Panc1 (cell line): ENCODE data around the gene DDX20. TPM values are rescaled to one million over a fixed set of nuclear protein-coding genes. Genes with fewer than 3 reads are reported as not detected.

Source experiments
- ATAC-seq: fragments of 200-7000 bp; cut with Tn5 transposase; 2 replicates; pipeline ENCODE4 v1.9.1; 2020; ENCODE audit warnings: mild to moderate bottlenecking, moderate library complexity
- BruUV-seq: library from RNA; stranded (reverse); fragments of 400-500 nt; replicated peaks from 2 replicates; lab custom pipeline; 2021; lab: Mats Ljungman, UMichigan
- CTCF ChIA-PET: fragments of 300-600 bp; sonication (Branson Sonifier 250); formaldehyde crosslinking; loops from one replicate; lab custom pipeline; 2022; ENCODE audit warnings: antibody characterized with exemption; lab: Charles Lee
- POLR2A ChIA-PET: fragments of 300-600 bp; sonication (Branson Sonifier 250); formaldehyde crosslinking; loops from one replicate; lab custom pipeline; 2022; ENCODE audit warnings: antibody characterized with exemption; lab: Charles Lee
- DNase-seq: peaks from one replicate; pipeline ENCODE4 v3.0.0-alpha.2; 2010; ENCODE audit warnings: low read depth, low spot score
- H3K27ac ChIP-seq: 2 replicates; pipeline ENCODE4 v1.5.1; 2011; ENCODE audit warnings: mild to moderate bottlenecking, low read length, inconsistent platforms
- H3K27me3 ChIP-seq: fragments of 200-500 bp; sonication (Bioruptor generic); 2 replicates; pipeline ENCODE4 v1.6.0; 2014; ENCODE audit warnings: low read length, inconsistent platforms; ENCODE audit not compliant: control insufficient read depth, insufficient read depth
- H3K36me3 ChIP-seq: fragments of 200-500 bp; sonication (Bioruptor generic); 2 replicates; pipeline ENCODE4 v1.5.1; 2014; ENCODE audit warnings: inconsistent platforms, mild to moderate bottlenecking, low read length, moderate library complexity; ENCODE audit not compliant: control insufficient read depth, insufficient read depth
- H3K4me1 ChIP-seq: 2 replicates; pipeline ENCODE4 v1.5.1; 2011; ENCODE audit warnings: inconsistent platforms, mild to moderate bottlenecking, low read length, moderate library complexity; ENCODE audit not compliant: control insufficient read depth, insufficient read depth
- H3K4me3 ChIP-seq, 2 experiments: 2 replicates each; pipeline ENCODE4 v1.5.1; 2011 to 2012; ENCODE audit warnings: low read depth in 2 of 2, low read length in 2 of 2, mild to moderate bottlenecking in 2 of 2, inconsistent platforms in 1 of 2, moderate library complexity in 1 of 2
- H3K9me3 ChIP-seq: fragments of 200-500 bp; sonication (Bioruptor generic); 2 replicates; pipeline ENCODE4 v1.5.1; 2014; ENCODE audit warnings: low read depth, mild to moderate bottlenecking, inconsistent platforms, low read length, moderate library complexity; ENCODE audit not compliant: control insufficient read depth, insufficient read depth
- POLR2AphosphoS5 ChIP-seq: IDR thresholded peaks from 2 replicates; pipeline ENCODE4 v1.6.1; 2012; ENCODE audit warnings: mild to moderate bottlenecking, low read depth, low read length, moderate library complexity
- SIN3A ChIP-seq: IDR thresholded peaks from 2 replicates; pipeline ENCODE4 v1.6.1; 2012; ENCODE audit warnings: low read depth, mild to moderate bottlenecking, low read length, moderate library complexity, borderline replicate concordance; ENCODE audit not compliant: insufficient read depth
- TCF7L2 ChIP-seq: IDR thresholded peaks from 2 replicates; pipeline ENCODE4 v1.6.1; 2011; ENCODE audit warnings: mild to moderate bottlenecking, low read depth, low read length, inconsistent platforms
- in situ Hi-C: cut with HindIII; loops from 2 replicates; pipeline ENCODE4 v1.10.0; 2016; ENCODE audit warnings: low sequenced_read_pairs, low pct_unique_long_range_greater_than_20kb
- intact Hi-C: fragments of 100-400 bp; cut with micrococcal nuclease; formaldehyde crosslinking; loops from one replicate; pipeline ENCODE4 v1.10.0; 2022; ENCODE audit not compliant: unreplicated experiment
- total RNA-seq: library from RNA; stranded (reverse); gene quantifications from one replicate; pipeline ENCODE4 v1.2.1, GENCODE V29; 2021; ENCODE audit not compliant: unreplicated experiment
- TF ChIP-seq, protein P1 (sequence below): fragments of 450-650 bp; IDR thresholded peaks from 2 replicates; pipeline ENCODE4 v1.5.1; 2017; ENCODE audit warnings: mild to moderate bottlenecking
- TF ChIP-seq, protein P2 (sequence below), 2 experiments: IDR thresholded peaks; 2 replicates each; pipeline ENCODE4 v1.6.1; 2011 to 2012; ENCODE audit warnings: low read depth in 2 of 2, control low read depth in 1 of 2, low read length in 1 of 2, mild to moderate bottlenecking in 1 of 2, moderate library complexity in 1 of 2; ENCODE audit not compliant: insufficient read depth in 1 of 2

DDX20 gene
- total RNA-seq, 1 experiment from 2014 or later = 9.1 TPM

DNA sequence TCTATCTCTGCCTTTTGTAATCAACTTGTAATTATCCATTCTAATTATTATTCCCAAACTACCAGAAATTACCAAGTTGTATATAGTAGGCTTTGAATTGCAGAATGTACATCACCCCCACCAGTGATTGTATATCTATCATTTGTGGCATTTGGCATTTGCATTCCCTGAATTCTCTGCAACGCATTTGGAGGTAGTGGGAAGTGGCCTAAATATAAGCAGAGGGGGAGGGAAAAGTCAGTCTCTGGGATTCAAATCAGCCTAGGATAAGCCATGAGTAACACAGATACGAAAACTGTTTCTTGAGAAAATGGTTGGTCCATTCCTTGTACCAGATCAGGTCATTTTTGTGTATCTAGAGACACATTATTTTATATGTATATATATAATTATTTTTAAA is 20.7 kb downstream of the DDX20 start:
- in situ Hi-C loops = no loop called here

DNA sequence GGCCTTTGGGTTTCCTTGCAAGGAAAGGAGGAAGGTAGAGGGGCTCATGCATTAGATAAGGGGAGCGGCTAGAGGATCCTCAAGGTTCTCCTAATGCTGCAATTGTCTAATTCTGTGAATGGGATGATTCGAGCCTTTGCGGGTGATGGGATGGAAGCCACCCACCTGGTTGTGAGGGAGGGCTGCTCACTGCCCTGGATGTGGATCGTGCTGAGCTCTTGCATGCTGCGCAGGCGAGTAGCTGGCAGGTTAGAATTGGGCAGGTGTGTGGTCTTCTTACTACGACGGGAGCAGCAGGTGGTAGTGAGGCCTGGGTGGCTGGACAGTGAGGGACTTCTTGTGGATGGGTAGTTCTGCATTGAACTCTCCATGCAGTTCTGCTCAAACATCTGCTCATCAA is 21.2 kb downstream of the DDX20 start:
- Histone ChIP-seq H3K27ac (no peak overlapping the region), H3K4me1 (no peaks in the 10 kb centered on the region), H3K9me3 (no peaks in the 10 kb centered on the region), H3K36me3 (no peaks in the 10 kb centered on the region), H3K4me3 (no peak overlapping the region), H3K27me3 (no peaks in the 10 kb centered on the region)
- ATAC-seq = no peak
- no peak for DNase-seq
- no TSS peak for BruUV-seq
- TF ChIP-seq SIN3A = no peak
- intact Hi-C loops = no loop called here
- POLR2A ChIA-PET = no interaction called here
- CTCF ChIA-PET = no interaction called here
- in situ Hi-C loops = no loop called here

More for the DNA sequence above, 20.7 kb downstream of the DDX20 start:
- no peak for DNase-seq
- intact Hi-C loops = no loop called here
- H3K27ac ChIP-seq = no peak overlapping the region
- ChIA-PET POLR2A (no interaction called here), CTCF (no interaction called here)
- no TSS peak for BruUV-seq
- no peaks in the 10 kb centered on the region for H3K36me3 ChIP-seq
- no peaks in the 10 kb centered on the region for H3K4me1 ChIP-seq
- H3K4me3 ChIP-seq = no peak overlapping the region
- H3K9me3 ChIP-seq = no peaks in the 10 kb centered on the region
- ATAC-seq = no peak
- no peaks in the 10 kb centered on the region for H3K27me3 ChIP-seq
- no peak for TF ChIP-seq POLR2AphosphoS5
- TF ChIP-seq SIN3A = no peak
- TF ChIP-seq TCF7L2 = no peak
- TF ChIP-seq, protein P1, sequence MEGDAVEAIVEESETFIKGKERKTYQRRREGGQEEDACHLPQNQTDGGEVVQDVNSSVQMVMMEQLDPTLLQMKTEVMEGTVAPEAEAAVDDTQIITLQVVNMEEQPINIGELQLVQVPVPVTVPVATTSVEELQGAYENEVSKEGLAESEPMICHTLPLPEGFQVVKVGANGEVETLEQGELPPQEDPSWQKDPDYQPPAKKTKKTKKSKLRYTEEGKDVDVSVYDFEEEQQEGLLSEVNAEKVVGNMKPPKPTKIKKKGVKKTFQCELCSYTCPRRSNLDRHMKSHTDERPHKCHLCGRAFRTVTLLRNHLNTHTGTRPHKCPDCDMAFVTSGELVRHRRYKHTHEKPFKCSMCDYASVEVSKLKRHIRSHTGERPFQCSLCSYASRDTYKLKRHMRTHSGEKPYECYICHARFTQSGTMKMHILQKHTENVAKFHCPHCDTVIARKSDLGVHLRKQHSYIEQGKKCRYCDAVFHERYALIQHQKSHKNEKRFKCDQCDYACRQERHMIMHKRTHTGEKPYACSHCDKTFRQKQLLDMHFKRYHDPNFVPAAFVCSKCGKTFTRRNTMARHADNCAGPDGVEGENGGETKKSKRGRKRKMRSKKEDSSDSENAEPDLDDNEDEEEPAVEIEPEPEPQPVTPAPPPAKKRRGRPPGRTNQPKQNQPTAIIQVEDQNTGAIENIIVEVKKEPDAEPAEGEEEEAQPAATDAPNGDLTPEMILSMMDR = no peak
- TF ChIP-seq, protein P2, sequence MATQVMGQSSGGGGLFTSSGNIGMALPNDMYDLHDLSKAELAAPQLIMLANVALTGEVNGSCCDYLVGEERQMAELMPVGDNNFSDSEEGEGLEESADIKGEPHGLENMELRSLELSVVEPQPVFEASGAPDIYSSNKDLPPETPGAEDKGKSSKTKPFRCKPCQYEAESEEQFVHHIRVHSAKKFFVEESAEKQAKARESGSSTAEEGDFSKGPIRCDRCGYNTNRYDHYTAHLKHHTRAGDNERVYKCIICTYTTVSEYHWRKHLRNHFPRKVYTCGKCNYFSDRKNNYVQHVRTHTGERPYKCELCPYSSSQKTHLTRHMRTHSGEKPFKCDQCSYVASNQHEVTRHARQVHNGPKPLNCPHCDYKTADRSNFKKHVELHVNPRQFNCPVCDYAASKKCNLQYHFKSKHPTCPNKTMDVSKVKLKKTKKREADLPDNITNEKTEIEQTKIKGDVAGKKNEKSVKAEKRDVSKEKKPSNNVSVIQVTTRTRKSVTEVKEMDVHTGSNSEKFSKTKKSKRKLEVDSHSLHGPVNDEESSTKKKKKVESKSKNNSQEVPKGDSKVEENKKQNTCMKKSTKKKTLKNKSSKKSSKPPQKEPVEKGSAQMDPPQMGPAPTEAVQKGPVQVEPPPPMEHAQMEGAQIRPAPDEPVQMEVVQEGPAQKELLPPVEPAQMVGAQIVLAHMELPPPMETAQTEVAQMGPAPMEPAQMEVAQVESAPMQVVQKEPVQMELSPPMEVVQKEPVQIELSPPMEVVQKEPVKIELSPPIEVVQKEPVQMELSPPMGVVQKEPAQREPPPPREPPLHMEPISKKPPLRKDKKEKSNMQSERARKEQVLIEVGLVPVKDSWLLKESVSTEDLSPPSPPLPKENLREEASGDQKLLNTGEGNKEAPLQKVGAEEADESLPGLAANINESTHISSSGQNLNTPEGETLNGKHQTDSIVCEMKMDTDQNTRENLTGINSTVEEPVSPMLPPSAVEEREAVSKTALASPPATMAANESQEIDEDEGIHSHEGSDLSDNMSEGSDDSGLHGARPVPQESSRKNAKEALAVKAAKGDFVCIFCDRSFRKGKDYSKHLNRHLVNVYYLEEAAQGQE (IDR thresholded peaks at IDR 0.05; ENCODE audit: insufficient read depth in 1 of 2, low read depth in 2 of 2, low read length in 1 of 2) = no peak

DNA sequence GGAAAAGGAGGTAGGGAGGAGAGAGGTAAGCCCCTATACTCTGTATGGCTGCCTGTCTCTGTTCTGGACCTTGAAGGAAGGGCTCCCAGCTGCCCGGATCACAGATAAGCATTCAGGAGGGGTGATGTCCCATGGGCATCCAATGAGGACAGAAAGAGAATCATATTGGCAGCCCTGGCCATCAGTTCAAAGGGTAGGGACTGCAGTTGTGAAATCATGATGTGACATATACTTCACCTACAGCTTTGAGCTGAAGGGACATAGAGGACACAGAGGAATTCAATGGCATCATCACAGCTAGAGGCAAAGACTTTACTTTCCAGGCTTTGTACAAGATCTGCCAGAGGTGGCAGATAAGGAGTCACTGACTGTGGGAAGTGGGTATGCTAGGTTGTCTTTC is 21.6 kb downstream of the DDX20 start:
- intact Hi-C loops = no loop called here
- TF ChIP-seq TCF7L2 (no peak), POLR2AphosphoS5 (no peak), SIN3A (no peak)
- TF ChIP-seq, protein P2 (IDR thresholded peaks at IDR 0.05; ENCODE audit: insufficient read depth in 1 of 2, low read depth in 2 of 2, low read length in 1 of 2) = no peak
- TF ChIP-seq, protein P1 = no peak
- no peak overlapping the region for H3K27ac ChIP-seq
- H3K36me3 ChIP-seq = no peaks in the 10 kb centered on the region
- ATAC-seq = no peak
- H3K9me3 ChIP-seq = no peaks in the 10 kb centered on the region
- no TSS peak for BruUV-seq
- in situ Hi-C loops = no loop called here
- DNase-seq = no peak
- ChIA-PET CTCF (no interaction called here), POLR2A (no interaction called here)
- H3K27me3 ChIP-seq = no peaks in the 10 kb centered on the region
- no peaks in the 10 kb centered on the region for H3K4me1 ChIP-seq
- H3K4me3 ChIP-seq = no peak overlapping the region
